Measurements from ENCODE around the gene RASA2.

Gene RASA2, protein sequence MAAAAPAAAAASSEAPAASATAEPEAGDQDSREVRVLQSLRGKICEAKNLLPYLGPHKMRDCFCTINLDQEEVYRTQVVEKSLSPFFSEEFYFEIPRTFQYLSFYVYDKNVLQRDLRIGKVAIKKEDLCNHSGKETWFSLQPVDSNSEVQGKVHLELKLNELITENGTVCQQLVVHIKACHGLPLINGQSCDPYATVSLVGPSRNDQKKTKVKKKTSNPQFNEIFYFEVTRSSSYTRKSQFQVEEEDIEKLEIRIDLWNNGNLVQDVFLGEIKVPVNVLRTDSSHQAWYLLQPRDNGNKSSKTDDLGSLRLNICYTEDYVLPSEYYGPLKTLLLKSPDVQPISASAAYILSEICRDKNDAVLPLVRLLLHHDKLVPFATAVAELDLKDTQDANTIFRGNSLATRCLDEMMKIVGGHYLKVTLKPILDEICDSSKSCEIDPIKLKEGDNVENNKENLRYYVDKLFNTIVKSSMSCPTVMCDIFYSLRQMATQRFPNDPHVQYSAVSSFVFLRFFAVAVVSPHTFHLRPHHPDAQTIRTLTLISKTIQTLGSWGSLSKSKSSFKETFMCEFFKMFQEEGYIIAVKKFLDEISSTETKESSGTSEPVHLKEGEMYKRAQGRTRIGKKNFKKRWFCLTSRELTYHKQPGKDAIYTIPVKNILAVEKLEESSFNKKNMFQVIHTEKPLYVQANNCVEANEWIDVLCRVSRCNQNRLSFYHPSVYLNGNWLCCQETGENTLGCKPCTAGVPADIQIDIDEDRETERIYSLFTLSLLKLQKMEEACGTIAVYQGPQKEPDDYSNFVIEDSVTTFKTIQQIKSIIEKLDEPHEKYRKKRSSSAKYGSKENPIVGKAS

DNA sequence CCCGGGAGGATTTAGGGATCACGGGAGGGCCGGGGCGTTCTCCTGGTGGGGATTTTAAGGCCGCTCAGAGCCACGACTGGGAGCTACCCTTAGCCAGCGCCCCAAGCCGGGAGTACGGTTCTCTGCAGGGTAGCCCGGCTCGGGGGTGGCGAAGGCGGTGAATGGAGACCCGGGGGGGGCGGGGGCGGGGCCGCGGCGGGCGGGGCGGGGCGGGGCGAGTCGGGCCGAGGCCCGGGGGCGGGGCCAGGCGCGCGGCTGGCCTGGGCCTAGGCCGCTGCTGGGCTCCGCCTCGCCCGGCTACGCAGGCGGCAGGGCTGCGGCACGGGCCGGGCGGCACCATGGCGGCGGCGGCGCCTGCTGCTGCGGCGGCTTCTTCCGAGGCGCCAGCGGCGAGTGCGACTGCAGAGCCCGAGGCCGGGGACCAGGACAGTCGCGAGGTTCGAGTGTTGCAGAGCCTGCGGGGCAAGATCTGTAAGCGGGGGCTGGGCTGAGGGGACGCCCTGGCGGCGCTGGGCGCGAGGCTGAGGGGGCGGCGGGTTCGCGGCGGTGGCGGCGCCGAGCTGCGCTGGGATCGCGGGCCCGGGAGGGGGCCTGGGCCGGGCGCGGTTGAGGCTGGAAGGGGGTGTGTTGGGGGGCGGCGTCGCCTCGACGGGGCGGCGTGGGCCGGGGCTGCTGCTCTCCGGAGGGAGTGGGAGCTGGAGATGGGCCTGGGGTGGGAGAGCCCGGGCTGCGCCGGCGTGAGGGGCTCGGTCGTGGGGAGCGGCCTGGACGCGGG is at the start of gene RASA2:
Gene RASA2 (plus strand): TSS at position 282 of the 775 bp plus-strand sequence. CDS start 57 bp downstream, at position 339.
- no peak for DNase-seq (ENCODE audit: low read depth)

DNA sequence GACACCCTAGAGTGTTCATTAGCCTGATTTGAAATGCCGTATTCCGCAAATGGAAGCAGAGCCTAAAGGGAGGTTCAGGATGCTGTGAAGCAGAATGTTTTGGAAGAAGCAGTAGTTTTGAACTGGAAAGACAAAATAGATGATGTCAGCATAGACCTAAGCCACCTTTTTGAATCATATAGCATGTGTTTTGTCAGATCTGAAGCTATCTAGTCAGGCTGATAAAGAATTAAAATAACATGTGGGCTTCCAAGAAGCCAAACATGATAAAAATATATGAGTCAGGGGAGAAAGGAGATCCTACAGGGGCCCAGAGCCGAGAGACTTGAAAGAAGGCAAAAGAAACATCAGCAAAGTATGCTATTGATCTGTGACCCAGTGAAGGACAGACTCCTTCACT is 47.2 kb upstream of the RASA2 start:
- DNase-seq (ENCODE audit: low read depth) = no peak

DNA sequence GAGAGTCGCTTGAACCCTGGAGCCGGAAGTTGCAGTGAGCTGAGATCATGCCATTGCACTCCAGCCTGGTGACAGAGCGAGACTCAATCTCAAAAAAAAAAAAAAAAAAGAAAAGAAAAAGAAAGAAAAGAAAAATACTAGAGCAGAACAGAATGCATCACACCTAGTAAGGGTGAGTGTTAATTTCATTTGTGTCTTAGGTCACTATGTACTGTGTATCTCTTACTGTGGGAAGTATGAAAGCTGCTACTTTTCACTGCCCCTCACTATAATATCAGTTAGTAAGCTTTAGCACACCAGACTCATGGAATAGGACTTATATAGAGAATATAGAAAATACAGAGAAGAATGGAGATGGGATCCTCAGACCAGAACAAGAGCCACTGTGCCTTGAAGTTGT is 45.9 kb upstream of the RASA2 start:
- no peak for DNase-seq (ENCODE audit: low read depth)

DNA sequence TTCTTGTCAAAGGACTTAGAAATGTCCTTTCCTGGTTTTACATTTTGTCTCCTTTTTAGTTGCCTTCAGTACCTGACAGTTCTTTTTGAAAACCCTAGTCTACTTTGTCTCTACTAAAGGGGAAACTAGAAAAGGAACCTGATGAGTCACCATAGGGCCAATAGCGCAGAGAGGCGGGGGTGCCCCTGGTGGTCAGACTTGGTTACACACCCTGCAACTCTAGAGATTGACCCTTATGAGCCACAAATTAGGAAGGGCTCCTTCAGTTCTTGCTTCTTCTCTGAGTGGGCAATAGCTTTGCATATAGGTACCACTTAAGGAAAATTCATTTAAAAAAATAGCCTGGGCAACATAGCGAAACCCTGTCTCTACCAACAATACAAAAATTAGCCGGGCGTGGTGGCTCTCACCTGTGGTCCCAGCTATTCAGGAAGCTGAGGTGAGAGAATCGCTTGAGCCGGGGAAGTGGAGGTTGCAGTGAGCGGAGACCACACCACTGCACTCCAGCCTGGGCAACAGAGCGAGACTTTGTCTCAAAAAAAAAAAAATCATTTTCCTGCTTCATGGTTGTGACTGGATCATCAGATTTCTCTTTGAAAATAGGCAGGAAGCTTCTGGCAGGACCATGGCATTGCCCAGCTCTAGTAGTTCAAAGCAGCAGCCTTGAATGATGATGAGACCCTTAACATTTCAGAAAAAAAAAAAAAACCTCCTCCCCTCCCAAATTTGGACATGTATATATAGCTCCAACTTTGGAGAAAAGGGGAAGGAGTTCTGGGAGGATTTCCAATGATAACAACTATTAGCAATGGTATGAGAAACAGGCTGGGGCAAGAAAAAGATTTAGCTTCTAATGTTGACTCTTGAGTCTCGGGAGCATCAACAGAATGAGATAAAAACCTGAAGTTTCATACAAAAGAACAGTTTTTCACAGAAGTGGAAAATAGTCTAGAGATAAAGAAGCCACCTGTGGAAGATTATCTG is 45.2 kb upstream of the RASA2 start:
- DNase-seq (ENCODE audit: low read depth) = no peak

DNA sequence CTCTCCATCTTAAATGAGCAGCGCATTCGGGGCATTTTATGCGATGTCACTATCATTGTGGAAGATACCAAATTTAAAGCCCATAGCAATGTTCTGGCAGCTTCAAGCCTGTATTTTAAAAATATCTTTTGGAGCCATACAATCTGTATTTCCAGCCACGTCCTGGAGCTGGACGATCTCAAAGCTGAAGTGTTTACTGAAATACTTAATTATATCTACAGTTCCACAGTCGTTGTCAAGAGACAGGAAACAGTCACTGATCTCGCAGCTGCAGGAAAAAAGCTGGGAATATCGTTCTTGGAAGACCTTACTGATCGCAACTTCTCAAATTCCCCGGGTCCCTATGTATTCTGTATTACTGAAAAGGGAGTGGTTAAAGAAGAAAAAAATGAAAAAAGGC is 44.4 kb upstream of the RASA2 start:
- no peak for DNase-seq (ENCODE audit: low read depth)

DNA sequence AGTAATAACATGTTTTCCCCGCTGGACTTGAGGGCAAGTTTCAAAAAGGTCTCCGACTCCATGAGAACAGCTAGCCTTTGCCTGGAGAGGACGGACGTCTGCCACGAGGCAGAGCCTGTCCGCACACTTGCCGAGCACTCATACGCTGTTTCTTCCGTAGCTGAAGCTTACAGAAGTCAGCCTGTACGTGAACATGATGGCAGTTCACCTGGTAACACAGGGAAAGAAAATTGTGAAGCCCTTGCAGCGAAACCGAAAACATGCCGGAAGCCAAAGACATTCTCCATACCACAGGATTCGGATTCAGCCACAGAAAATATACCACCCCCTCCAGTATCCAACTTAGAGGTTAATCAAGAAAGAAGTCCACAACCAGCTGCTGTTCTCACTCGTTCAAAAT is 43.9 kb upstream of the RASA2 start:
- no peak for DNase-seq (ENCODE audit: low read depth)

DNA sequence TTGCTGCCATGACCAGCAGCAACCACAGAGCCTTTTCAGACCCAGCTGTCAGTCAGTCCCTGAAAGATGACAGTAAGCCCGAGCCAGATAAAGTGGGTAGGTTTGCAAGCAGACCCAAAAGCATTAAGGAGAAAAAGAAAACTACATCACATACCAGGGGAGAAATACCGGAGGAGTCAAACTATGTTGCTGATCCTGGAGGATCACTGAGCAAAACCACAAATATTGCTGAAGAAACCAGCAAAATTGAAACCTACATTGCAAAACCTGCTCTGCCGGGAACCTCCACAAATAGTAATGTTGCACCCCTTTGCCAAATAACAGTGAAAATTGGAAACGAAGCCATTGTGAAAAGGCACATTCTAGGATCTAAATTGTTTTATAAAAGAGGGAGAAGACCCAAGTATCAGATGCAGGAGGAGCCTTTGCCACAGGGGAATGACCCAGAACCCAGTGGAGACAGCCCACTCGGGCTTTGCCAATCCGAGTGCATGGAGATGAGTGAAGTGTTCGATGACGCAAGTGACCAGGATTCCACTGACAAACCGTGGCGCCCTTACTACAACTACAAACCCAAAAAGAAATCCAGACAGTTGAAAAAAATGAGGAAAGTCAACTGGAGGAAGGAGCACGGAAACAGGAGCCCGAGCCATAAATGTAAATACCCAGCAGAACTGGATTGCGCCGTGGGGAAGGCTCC is 42.1 kb upstream of the RASA2 start:
- DNase-seq (ENCODE audit: low read depth) = no peak

DNA sequence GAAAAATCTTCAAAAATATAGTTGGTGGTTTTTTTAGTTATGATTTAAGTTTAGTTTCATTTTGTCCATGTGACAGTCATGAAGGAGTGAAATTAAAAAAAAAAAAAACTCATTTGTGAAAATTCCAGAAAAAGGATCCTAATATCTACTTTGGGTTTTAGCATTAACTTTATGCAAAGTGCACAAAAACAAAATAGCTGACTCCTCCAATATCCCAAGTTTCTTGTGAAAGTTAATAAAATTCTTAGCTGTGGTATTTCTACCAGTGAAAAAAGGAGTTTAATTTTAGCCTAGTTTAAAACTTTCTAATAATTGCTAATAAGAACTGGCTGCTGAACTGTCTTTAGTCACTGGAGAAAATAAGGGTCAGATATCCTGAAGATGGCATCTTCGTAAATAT is 40.8 kb upstream of the RASA2 start:
- no peak for DNase-seq (ENCODE audit: low read depth)

DNA sequence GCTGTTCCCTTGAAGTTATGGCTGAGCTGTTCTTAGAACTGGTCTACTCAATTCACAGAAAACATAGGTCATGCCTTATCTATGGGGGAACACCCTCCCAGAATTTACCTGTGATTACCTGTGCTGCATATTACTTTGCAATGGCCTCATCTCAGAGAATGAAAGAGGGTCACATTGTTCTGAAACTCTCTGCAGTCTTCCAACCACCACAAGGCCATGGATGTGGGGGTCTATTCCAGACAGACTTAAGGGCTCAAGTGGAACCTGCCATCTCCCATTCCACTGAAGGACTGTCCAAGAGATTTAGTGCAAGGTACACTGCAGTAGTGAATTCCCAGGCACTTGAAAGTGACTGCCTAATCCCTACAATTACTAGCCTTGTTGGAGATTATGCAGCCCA is 40.1 kb upstream of the RASA2 start:
- DNase-seq (ENCODE audit: low read depth) = no peak

DNA sequence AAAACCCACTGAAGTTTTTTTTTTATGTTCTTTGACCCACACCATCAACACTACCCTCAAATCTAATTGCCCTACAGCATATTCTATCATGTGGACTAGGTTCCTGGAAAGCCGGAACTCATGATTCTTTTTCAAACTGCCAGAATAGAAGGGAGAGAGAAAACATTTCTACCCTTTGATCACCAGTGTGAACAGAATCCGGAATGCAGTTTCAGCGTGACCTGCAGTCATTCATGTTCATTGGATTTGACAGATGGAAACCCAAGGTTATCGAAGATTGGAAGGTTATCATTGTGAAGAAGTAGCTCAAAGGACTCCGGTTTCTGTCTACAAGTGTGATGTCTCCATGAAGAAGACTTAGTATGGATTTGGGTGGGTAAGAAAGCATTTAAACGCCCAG is 39.4 kb upstream of the RASA2 start:
- no peak for DNase-seq (ENCODE audit: low read depth)

DNA sequence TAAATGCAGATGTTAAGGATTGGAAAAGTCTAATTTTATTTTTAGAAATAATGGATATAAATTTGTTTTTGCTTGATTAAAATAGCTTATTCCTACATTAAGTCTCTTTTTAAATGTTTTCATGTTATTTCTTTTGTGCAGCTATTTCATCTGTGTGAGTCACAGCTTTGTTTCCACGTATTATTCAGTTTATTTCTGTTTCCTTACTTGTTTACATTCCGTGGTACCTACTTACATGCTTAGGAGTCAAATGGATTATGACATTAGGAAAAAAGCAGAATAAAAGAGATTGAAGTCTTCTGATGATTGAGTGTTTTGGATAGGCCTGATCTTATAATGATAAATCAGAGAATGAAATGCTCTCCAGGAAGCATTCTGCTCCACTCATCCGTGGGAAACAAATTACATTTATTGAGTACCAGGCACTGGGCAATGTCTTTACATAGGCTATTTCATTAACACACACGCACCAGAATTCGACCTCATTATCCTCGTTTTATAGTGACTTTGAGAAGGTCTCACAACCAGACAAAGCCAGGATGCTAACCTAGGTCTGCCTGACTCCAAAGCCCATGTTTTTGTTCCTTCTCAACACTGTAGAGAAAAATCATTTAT is 38.1 kb upstream of the RASA2 start:
- peak; percentile 58 for DNase-seq (ENCODE audit: low read depth)

DNA sequence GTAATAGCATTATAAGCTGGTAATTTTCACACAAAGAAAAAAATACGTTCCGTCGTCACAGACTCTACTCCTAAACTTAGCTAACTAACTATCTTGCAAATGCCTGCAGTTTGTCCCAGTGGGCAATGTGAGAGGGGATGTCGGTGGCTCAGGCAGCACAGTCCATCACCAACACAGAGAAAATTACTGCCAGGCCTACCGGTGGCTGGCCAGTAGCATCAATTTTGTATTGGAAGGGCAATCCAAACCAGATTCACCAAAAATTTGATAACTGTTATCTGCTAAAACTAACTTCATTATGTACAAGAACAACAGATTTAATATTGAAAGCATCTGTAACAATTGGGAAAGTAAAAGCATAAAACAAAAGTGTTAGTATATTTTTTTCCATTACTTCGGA is 37.4 kb upstream of the RASA2 start:
- no peak for DNase-seq (ENCODE audit: low read depth)

DNA sequence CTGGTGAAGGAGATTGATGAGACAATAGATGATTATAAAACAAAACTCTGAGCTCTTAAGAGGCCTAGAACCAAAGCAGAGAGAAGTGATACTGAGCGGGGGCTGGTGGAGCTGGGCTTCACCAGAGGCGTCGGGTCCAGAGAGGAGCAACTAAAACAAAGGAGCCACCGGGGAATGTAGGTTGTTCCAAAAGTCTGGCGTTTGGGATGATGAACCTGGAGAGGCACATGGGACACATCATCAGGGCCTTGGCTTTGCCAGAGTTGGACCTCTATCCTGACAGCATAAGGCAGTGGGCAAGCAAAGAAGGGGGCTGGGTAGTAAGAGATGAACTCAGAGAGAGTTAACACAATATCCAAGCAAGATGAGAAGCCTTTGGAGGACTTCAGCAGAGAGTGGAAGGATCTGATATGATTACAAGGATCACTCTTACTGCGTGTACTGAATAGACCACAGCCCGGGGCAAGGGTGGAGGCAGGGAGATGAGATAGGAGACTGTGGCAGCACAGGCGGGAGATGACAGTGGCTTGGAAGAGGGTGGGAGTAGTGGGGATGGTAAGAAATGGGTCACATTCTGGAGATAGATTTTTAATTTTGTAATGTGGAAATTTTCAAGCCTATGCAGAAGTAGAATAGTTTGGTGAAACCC is 36.0 kb upstream of the RASA2 start:
- DNase-seq (ENCODE audit: low read depth) = no peak

DNA sequence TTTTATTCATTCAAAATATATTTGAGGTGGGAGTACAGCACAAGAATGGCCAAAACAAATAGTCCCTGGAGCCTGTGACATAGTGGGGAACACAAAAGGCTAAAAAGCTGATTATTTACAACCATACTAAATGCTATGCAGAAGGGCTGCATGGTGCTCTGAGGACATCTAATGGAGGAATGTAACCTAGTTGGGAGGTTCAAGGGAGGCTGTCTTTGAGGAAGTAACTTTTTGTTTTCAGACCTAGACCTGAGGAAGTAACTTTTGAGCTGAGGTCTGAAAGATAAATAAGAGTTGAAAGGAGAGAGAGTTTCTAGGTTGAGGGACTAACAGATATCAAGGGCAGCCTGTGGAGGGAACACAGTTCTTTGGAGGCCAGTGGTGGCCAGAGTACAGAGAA is 34.8 kb upstream of the RASA2 start:
- no peak for DNase-seq (ENCODE audit: low read depth)

DNA sequence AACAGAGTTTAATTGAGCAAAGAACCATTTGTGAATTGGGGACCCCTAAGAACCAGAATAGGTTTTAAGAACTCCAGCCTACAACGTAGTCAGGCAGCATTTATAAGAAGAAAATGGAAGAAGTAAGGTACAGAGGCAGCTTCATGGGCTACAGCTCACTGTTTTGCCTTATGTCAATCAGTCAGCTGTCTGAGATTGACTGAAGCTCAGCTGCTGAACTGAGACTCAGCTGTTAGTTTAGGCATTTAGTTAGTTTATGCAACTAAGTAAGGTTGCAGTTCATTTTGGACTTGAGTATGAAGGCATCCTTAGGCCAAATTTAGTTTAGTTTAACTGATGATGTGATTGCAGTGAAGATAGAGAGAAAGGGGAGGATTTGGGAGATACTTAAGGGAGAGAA is 34.1 kb upstream of the RASA2 start:
- no peak for DNase-seq (ENCODE audit: low read depth)

DNA sequence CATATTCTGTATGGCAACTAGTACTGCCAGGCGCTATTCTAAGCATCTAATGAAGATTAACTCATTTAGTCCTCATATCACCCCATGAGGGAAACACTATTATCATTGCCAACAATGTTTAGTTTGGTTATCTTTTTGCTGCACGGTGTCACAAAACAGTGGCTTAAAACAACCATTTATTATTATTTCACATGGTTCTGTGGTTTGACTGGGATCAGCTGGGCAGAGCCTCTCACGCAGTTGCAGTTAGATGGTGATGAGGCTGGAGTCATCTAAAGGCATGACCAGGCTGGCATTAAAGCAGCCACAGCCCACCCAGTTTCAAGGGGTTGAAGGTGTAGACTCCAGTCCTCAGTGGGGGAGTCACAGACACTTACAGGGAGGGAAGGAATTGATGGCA is 32.8 kb upstream of the RASA2 start:
- no peak for DNase-seq (ENCODE audit: low read depth)

DNA sequence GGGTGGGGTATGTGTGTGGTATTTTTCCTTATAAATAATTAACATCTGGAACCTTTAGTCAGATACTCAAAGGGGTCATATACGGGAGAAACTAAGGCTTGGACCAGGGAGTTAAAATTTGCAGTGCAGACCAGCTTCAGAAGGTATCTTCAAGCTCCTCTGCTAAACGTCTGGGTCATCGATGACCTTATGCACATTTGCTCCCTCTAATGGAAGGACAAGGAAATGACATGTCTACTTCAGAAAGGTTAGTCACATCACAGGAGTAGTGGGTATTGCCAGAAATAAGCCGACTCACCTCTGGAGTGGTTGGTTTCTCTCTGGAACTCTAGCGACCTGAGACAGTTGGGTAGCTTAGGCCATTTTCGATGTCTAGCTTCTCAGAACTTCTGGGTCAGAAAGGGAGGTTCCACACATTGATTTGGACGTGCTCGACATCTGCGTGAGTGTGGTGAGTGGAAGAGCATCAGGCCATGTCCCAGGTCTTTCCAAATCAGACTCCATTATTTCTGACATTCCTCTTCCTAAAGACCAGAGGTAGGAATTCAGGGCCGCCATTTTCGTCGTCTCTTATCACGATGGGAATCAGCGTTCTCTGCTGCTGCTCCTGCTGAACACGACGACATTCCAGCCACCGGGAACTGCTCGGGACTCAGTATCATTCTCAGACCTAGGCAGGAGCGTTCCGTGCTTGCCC is 31.8 kb upstream of the RASA2 start:
- no peak for DNase-seq (ENCODE audit: low read depth)

DNA sequence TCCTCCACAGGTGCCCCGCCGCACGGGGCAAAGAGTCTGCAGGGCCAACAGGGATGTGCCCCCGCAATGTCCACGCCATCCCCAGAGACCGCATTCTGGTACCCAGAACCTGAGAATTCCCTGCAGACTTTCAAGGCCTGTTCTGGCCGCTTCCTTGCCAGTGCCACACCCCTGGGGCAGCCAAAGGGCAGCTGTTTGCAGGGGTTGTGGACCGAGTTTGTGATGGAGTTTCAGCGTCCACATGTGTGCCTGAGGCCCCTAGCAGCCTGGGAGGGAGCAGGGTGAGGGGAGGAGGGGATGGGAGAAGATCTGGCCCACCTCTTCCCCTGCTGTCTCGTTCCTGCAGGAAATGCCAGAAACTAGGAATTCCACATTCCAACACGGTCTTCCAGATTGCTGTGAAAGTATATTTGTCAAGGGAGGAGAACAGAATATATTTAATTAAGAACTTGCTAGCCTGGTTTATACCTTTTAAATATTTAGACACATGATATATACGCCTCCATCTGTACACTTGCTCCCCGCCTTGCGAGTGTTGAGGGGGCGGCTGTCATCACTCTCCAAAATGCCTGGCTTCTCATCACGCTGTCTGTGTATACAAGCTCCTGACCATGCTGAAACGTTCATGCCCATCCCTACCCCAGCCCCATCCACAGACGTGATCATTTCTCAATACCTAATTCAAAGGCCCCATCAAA is 31.1 kb upstream of the RASA2 start:
- DNase-seq (ENCODE audit: low read depth) = no peak

DNA sequence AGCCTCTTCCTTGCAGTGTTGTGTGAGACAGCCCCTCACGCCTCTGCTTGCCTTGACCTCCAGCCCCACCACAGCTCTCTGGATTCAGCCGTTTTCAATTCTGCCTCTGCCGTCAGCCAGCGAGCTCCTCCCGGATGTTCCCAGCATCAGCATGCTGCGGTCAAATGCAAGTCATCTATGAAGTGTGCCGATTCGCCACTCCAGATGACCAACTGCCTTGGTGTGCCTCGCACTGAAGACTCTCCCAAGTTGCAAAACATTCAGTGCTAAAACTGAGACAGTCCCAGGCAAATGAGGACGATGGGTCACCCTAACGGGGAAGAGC is 30.6 kb upstream of the RASA2 start:
- DNase-seq (ENCODE audit: low read depth) = peak; percentile 92

Measured in GM04503 (cell line).